ENCODE results near the gene SLC16A10. TPM values are rescaled to one million over a fixed set of nuclear protein-coding genes. Genes with fewer than 3 reads are reported as not detected.
"Not testable (repeated sequence)": the region's sequence is repeated elsewhere in the genome, so short reads cannot be mapped to it uniquely, and the experiment has no call there.

The SLC16A10 gene
- total RNA-seq, 1 donor from 2014 or later, result not detected

- no peak for DNase-seq (ENCODE audit: low read depth in 2 of 2)
These were observed 618 bp upstream of the SLC16A10 start for GRCh38 chr6:111086685-111087084.

- no peak for DNase-seq (ENCODE audit: low read depth in 2 of 2)
These were observed 766 bp downstream of the SLC16A10 start for GRCh38 chr6:111087871-111088667.

- no peak for DNase-seq (ENCODE audit: low read depth in 2 of 2)
These were observed 1.3 kb downstream of the SLC16A10 start for GRCh38 chr6:111088668-111089003.

GRCh38 chr6:111090766-111091165, 3.5 kb downstream of the SLC16A10 start:
- DNase-seq (ENCODE audit: low read depth in 2 of 2), result no peak

- no peak for DNase-seq (ENCODE audit: low read depth in 2 of 2)
These were observed 4.7 kb downstream of the SLC16A10 start for GRCh38 chr6:111091987-111092386.

GRCh38 chr6:111095488-111095887, 8.2 kb downstream of the SLC16A10 start:
- DNase-seq (ENCODE audit: low read depth in 2 of 2), result not testable (repeated sequence)

- no peak for DNase-seq (ENCODE audit: low read depth in 2 of 2)
These were observed 8.9 kb downstream of the SLC16A10 start for GRCh38 chr6:111096246-111096645.

GRCh38 chr6:111098597-111098996, 11.3 kb downstream of the SLC16A10 start:
- no peak for DNase-seq (ENCODE audit: low read depth in 2 of 2)

GRCh38 chr6:111101987-111102386, 14.7 kb downstream of the SLC16A10 start:
- DNase-seq (ENCODE audit: low read depth in 2 of 2), result no peak

- peak; percentile 52 to 80 for DNase-seq (ENCODE audit: low read depth in 2 of 2)
These were observed 18.3 kb downstream of the SLC16A10 start for GRCh38 chr6:111105578-111105977.

- no peak for DNase-seq (ENCODE audit: low read depth in 2 of 2)
These were observed 20.3 kb downstream of the SLC16A10 start for GRCh38 chr6:111107589-111107988.

GRCh38 chr6:111110036-111110435, 22.7 kb downstream of the SLC16A10 start:
- no peak for DNase-seq (ENCODE audit: low read depth in 2 of 2)

- DNase-seq (ENCODE audit: low read depth in 2 of 2), result no peak
These were observed 26.2 kb downstream of the SLC16A10 start for GRCh38 chr6:111113336-111114086.

- no peak for DNase-seq (ENCODE audit: low read depth in 2 of 2)
These were observed 26.8 kb downstream of the SLC16A10 start for GRCh38 chr6:111114087-111114443.

- no peak for DNase-seq (ENCODE audit: low read depth in 2 of 2)
These were observed 27.2 kb downstream of the SLC16A10 start for GRCh38 chr6:111114482-111114881.

GRCh38 chr6:111118826-111119225, 31.5 kb downstream of the SLC16A10 start:
- DNase-seq (ENCODE audit: low read depth in 2 of 2), result no peak

- no peak for DNase-seq (ENCODE audit: low read depth in 2 of 2)
These were observed 32.4 kb downstream of the SLC16A10 start for GRCh38 chr6:111119571-111120329.

- no peak for DNase-seq (ENCODE audit: low read depth in 2 of 2)
These were observed 34.6 kb downstream of the SLC16A10 start for GRCh38 chr6:111121789-111122350.

GRCh38 chr6:111122458-111123286, 35.4 kb downstream of the SLC16A10 start:
- DNase-seq (ENCODE audit: low read depth in 2 of 2), result no peak

- DNase-seq (ENCODE audit: low read depth in 2 of 2), result no peak
These were observed 37.1 kb downstream of the SLC16A10 start for GRCh38 chr6:111124406-111124805.

- DNase-seq (ENCODE audit: low read depth in 2 of 2), result no peak
These were observed 41.7 kb downstream of the SLC16A10 start for GRCh38 chr6:111129013-111129412.
